HepG2 (cell line): ENCODE results near the gene ZMYND10. TPM values are rescaled to one million over a fixed set of nuclear protein-coding genes. Genes with fewer than 3 reads are reported as not detected.

Experiments
- ATAC-seq: fragments of 200-7000 bp; cut with Tn5 transposase; 3 replicates; pipeline ENCODE4 v1.9.1; 2020; ENCODE audit warnings: mild to moderate bottlenecking, moderate library complexity
- BruUV-seq: library from RNA; stranded (reverse); fragments of 400-500 nt; replicated peaks from 2 replicates; lab custom pipeline; 2021; lab: Mats Ljungman, UMichigan
- CTCF ChIA-PET: fragments of 300-600 bp; formaldehyde crosslinking; extraction: SDS; loops from one replicate; lab custom pipeline; 2021; ENCODE audit warnings: low total read pairs, inconsistent platforms, low intra/inter-chr PET ratio; lab: Yijun Ruan, JAX
- POLR2A ChIA-PET: fragments of 350-600 bp; sonication (Branson Sonifier 250); formaldehyde crosslinking; loops from one replicate; lab custom pipeline; 2020; ENCODE audit warnings: antibody characterized with exemption, inconsistent platforms; lab: Yijun Ruan, JAX
- DNase-seq: peaks from one replicate; pipeline ENCODE4 v3.0.0-alpha.2; 2015; ENCODE audit warnings: low spot score
- FAIRE-seq: peaks from 3 replicates; lab custom pipeline; 2011; peaks lifted over from hg19 to GRCh38; lab: Jason Lieb, UNC
- H2AFZ ChIP-seq: one replicate; pipeline ENCODE4 v1.6.1; 2011; ENCODE audit warnings: low read length, inconsistent platforms
- H3K27ac ChIP-seq: fragments of 300-600 bp; 3 replicates; pipeline ENCODE4 v1.8.0; 2011; ENCODE audit warnings: mixed run types, mild to moderate bottlenecking, mixed read lengths, low read length, inconsistent platforms; ENCODE audit not compliant: insufficient read depth; ENCODE audit errors: extremely low read length
- H3K27me3 ChIP-seq, 2 experiments: fragments of 200-600 bp in 1 of 2; 2 replicates in 1 of 2; 3 replicates in 1 of 2; pipeline versions ENCODE4 v1.6.0 to v1.8.0; 2011; ENCODE audit warnings: low read length in 2 of 2, mild to moderate bottlenecking in 2 of 2, moderate library complexity in 2 of 2, inconsistent platforms in 1 of 2; ENCODE audit not compliant: insufficient read depth in 2 of 2, control insufficient read depth in 1 of 2
- H3K36me3 ChIP-seq, 2 experiments: fragments of 200-600 bp in 1 of 2; replicated peaks in 1 of 2; 2 replicates in 1 of 2; 3 replicates in 1 of 2; pipeline versions ENCODE4 v1.5.1 to v1.8.0; 2011; ENCODE audit warnings: low read length in 2 of 2, inconsistent platforms in 1 of 2; ENCODE audit not compliant: insufficient read depth in 2 of 2, control insufficient read depth in 1 of 2
- H3K4me1 ChIP-seq: 2 replicates; pipeline ENCODE4 v1.5.1; 2012; ENCODE audit warnings: low read length, inconsistent platforms; ENCODE audit not compliant: insufficient read depth
- H3K4me2 ChIP-seq: 2 replicates; pipeline ENCODE4 v1.6.0; 2011; ENCODE audit warnings: low read depth, low read length, inconsistent platforms
- H3K4me3 ChIP-seq, 3 experiments: fragments of 200-600 bp in 1 of 3; sonication (generic), shearing (Covaris generic) in 1 of 3; replicated peaks in 1 of 3; 2 replicates each; pipeline ENCODE4 v1.5.1; 2011 to 2016; ENCODE audit warnings: low read length in 3 of 3, inconsistent platforms in 2 of 3, low read depth in 2 of 3, mild to moderate bottlenecking in 2 of 3, control low read depth in 1 of 3, mixed read lengths in 1 of 3; ENCODE audit not compliant: insufficient read depth in 1 of 3
- H3K79me2 ChIP-seq: one replicate; pipeline ENCODE4 v1.6.1; 2011; ENCODE audit warnings: low read length, inconsistent platforms; ENCODE audit not compliant: insufficient read depth
- H3K9ac ChIP-seq: 2 replicates; pipeline ENCODE4 v1.6.0; 2011; ENCODE audit warnings: mild to moderate bottlenecking, low read depth, low read length, inconsistent platforms; ENCODE audit not compliant: insufficient read depth
- H3K9me3 ChIP-seq: 2 replicates; pipeline ENCODE4 v1.5.1; 2012; ENCODE audit warnings: mild to moderate bottlenecking, low read length
- H4K20me1 ChIP-seq: 2 replicates; pipeline ENCODE4 v1.6.0; 2011; ENCODE audit warnings: inconsistent platforms, mild to moderate bottlenecking, low read length, moderate library complexity; ENCODE audit not compliant: insufficient read depth
- DBP ChIP-seq: sonication (generic); formaldehyde crosslinking; IDR thresholded peaks from 2 replicates; pipeline ENCODE4 v1.4.0; 2020; ENCODE audit warnings: missing genetic modification reagents; ENCODE audit errors: not compliant biosample characterization
- DPF2 ChIP-seq: sonication (generic); formaldehyde crosslinking; IDR thresholded peaks from 2 replicates; pipeline ENCODE4 v1.4.0; 2020; ENCODE audit warnings: mild to moderate bottlenecking, low read depth, missing genetic modification reagents, borderline replicate concordance
- GABPA ChIP-seq, 2 experiments: IDR thresholded peaks; 2 replicates each; pipeline ENCODE4 v1.6.1; 2011 to 2016; ENCODE audit warnings: low read depth in 2 of 2, low read length in 1 of 2, missing biosample characterization in 1 of 2, missing genetic modification characterization in 1 of 2
- HMG20B ChIP-seq: conservative IDR thresholded peaks from 2 replicates; pipeline ENCODE4 v1.6.1; 2016; ENCODE audit warnings: missing genetic modification reagents, missing compliant biosample characterization
- KMT2A ChIP-seq: sonication (generic); formaldehyde crosslinking; IDR thresholded peaks from 2 replicates; pipeline ENCODE4 v1.4.0; 2020; ENCODE audit warnings: missing genetic modification reagents
- KMT2B ChIP-seq: IDR thresholded peaks from 2 replicates; pipeline ENCODE4 v1.6.1; 2016; ENCODE audit warnings: missing genetic modification reagents, missing compliant biosample characterization
- PLSCR1 ChIP-seq: sonication (generic); formaldehyde crosslinking; IDR thresholded peaks from 2 replicates; pipeline ENCODE4 v1.5.0; 2020; ENCODE audit warnings: missing genetic modification reagents, mild to moderate bottlenecking, borderline replicate concordance
- POGZ ChIP-seq: sonication (generic); formaldehyde crosslinking; IDR thresholded peaks from 2 replicates; pipeline ENCODE4 v1.4.0; 2020; ENCODE audit warnings: mild to moderate bottlenecking, missing genetic modification reagents
- RCOR2 ChIP-seq: IDR thresholded peaks from 2 replicates; pipeline ENCODE4 v1.6.1; 2016; ENCODE audit warnings: missing biosample characterization, missing genetic modification reagents
- STAG1 ChIP-seq: sonication (generic); formaldehyde crosslinking; IDR thresholded peaks from 2 replicates; pipeline ENCODE4 v1.4.0; 2020; ENCODE audit warnings: missing genetic modification reagents
- TAF15 ChIP-seq: fragments of 200-400 bp; formaldehyde crosslinking; IDR thresholded peaks from one replicate; pipeline ENCODE4 v1.6.1; 2018; ENCODE audit warnings: mild to moderate bottlenecking, low read depth, low read length; ENCODE audit not compliant: poor library complexity, severe bottlenecking
- XRCC5 ChIP-seq: fragments of 200-400 bp; formaldehyde crosslinking; optimal IDR thresholded peaks from 2 replicates; pipeline ENCODE3; 2017; ENCODE audit warnings: mild to moderate bottlenecking, low read length
- ZBTB7B ChIP-seq: sonication (generic); formaldehyde crosslinking; IDR thresholded peaks from 2 replicates; pipeline ENCODE4 v1.4.0; 2020; ENCODE audit warnings: missing genetic modification reagents
- ZFY ChIP-seq: sonication (generic); formaldehyde crosslinking; IDR thresholded peaks from 2 replicates; pipeline ENCODE4 v1.4.0; 2020; ENCODE audit warnings: missing genetic modification reagents
- ZNF17 ChIP-seq: sonication (generic); formaldehyde crosslinking; IDR thresholded peaks from 2 replicates; pipeline ENCODE4 v1.5.0; 2020; ENCODE audit warnings: mild to moderate bottlenecking, missing genetic modification reagents
- ZXDC ChIP-seq: sonication (generic); formaldehyde crosslinking; IDR thresholded peaks from 2 replicates; pipeline ENCODE4 v1.5.0; 2020; ENCODE audit warnings: mild to moderate bottlenecking, missing genetic modification reagents
- WGBS: methylation state at CpG from one replicate; pipeline ENCODE4 v1.1.6; 2017; ENCODE audit warnings: low lambda C conversion rate; 5-methylcytosine and 5-hydroxymethylcytosine counted together
- in situ Hi-C: cut with HindIII; loops from 2 replicates; pipeline ENCODE4 v1.10.0; 2017; ENCODE audit warnings: low pct_unique_long_range_greater_than_20kb; ENCODE audit not compliant: extremely low pct_ligation_motif_present
- intact Hi-C: fragments of 100-400 bp; cut with micrococcal nuclease; formaldehyde crosslinking; loops from one replicate; pipeline ENCODE4 v1.10.0; 2022; ENCODE audit not compliant: unreplicated experiment
- polyA plus RNA-seq, 8 experiments: library from polyadenylated mRNA; depleted of rRNA in 3 of 8; stranded (reverse) in 7 of 8; unstranded in 1 of 8; fragments of >200 nt; fragmentation: Illumina TruSeq in 4 of 8; extraction: Trizol in 4 of 8; gene quantifications; 2 replicates each; pipeline versions ENCODE4 v1.2.1 to v1.2.3, GENCODE V29; 2011 to 2016; ENCODE audit warnings: low read depth in 4 of 8, missing spikeins in 1 of 8, mixed read lengths in 1 of 8; ENCODE audit not compliant: insufficient read depth in 1 of 8
- total RNA-seq, 5 experiments: library from RNA; depleted of rRNA; stranded (reverse); fragments of >200 nt; fragmentation: Illumina TruSeq; extraction: Trizol; gene quantifications; 2 replicates each; pipeline ENCODE4 v1.2.3, GENCODE V29; 2016; ENCODE audit warnings: low read depth in 1 of 5

ZMYND10 gene
- total and polyA plus RNA-seq, 2 of the 13 experiments (the other 11 are each of a cell fraction or from before 2014, with no cell fraction given) = 0.60 to 0.74 TPM

DNA sequence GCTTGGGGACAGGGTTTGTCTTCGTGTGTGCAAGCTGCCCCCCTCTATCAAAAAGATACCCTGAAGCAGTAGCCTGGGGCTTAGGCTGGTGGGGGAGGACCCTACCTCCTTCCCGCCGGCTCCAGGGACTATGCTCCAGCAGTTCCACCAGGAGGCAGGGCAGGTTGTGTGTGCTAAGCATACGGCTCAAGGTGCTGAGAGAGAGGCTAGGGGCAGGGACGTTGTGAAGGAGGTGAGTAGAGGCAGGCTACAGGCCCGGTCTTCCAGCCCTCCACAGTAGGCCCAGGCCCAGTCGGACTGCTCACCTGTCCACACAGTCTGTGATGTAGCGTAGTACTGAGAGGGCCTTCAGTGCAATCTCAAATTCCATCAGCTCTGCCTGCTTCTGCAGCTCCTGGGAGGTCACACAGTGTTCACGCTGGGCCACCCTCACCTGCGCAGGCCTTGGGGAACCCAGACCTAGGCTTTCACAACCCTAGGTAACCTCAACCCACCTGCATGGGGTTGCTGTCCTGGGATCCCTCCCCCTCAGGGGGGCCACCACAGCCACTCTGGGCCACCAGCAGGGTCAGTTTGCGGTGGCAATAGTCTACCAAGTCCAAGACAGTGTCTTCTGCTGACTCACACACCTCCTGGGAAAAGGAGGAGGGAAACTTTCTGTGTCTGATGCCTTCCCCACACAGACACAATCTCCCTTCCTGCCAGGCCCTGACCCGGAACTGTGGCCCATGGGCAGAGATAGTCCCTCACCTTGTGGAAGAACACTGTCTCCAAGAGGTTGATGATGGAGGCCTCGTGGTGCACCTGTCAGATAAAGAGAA is 2.5 kb downstream of the ZMYND10 start:
- CTCF ChIA-PET = no interaction called here
- in situ Hi-C loops (loop anchor here (10.0 kb wide), 1 partner anchor 202 kb away; no protein-coding TSS in a partner anchor), intact Hi-C loops (loop anchor here (10.0 kb wide), 1 partner anchor 202 kb away; no protein-coding TSS in a partner anchor)
- peak overlapping the region; percentile 36 for H3K4me2 ChIP-seq
- H3K27me3 ChIP-seq = 0 out of 5 replicates have a peak, but pooled peaks cover 0 to 1% of the 10 kb centered on the region in 2 experiments
- POLR2A ChIA-PET = interaction anchor here (1.0 kb wide), 1 partner anchor 43 kb away, joined by 3 read pairs; no protein-coding TSS in a partner anchor
- no peak overlapping the region for H3K9ac ChIP-seq
- peaks cover 67% of the 10 kb centered on the region for H3K4me1 ChIP-seq
- 0 out of 2 replicates have a peak, but pooled peaks cover 3% of the 10 kb centered on the region for H4K20me1 ChIP-seq
- H2AFZ ChIP-seq = no peak overlapping the region
- no peak for DNase-seq
- H3K79me2 ChIP-seq = no peaks in the 10 kb centered on the region
- H3K4me3 ChIP-seq = no peak overlapping the region; a peak in 1 of 6 replicates
- H3K9me3 ChIP-seq = no peaks in the 10 kb centered on the region
- ATAC-seq = peak; percentile 79
- peak; percentile 42 for FAIRE-seq
- peaks cover 0 to 4% of the 10 kb centered on the region in 2 experiments; a peak in 1 of 5 replicates for H3K36me3 ChIP-seq
- no TSS peak for BruUV-seq
- WGBS = 47% methylated on average over 5 of the region's 13 CpGs
- H3K27ac ChIP-seq = no peak overlapping the region
- no peak for TF ChIP-seq GABPA (IDR thresholded peaks at IDR 0.05; ENCODE audit: low read depth, low read length)
- no peak for TF ChIP-seq GABPA (CRISPR knock-in tag; IDR thresholded peaks at IDR 0.05; ENCODE audit: low read depth)
- TF ChIP-seq ZFY (CRISPR knock-in tag) = no peak
- TF ChIP-seq POGZ (CRISPR knock-in tag) = no peak
- no peak for TF ChIP-seq DPF2
- TF ChIP-seq RCOR2 = no peak
- TF ChIP-seq HMG20B (CRISPR knock-in tag) = no peak
- TF ChIP-seq KMT2A (CRISPR knock-in tag) = no peak
- no peak for TF ChIP-seq ZBTB7B (CRISPR knock-in tag)
- no peak for TF ChIP-seq TAF15
- TF ChIP-seq ZXDC (CRISPR knock-in tag) = no peak
- peak; percentile 34 for TF ChIP-seq STAG1 (CRISPR knock-in tag)
- TF ChIP-seq KMT2B (CRISPR knock-in tag) = no peak
- TF ChIP-seq XRCC5 = peak; percentile 26
- TF ChIP-seq DBP (CRISPR knock-in tag) = no peak
- TF ChIP-seq ZNF17 (CRISPR knock-in tag) = no peak
- no peak for TF ChIP-seq PLSCR1 (CRISPR knock-in tag)
